Astrocyte (in vitro differentiated cells and primary cell): ENCODE data around the gene TAF11.

Experiments used
- EZH2 ChIP-seq: IDR thresholded peaks from 2 replicates; pipeline ENCODE4 v1.6.1; 2012; ENCODE audit warnings: mild to moderate bottlenecking, low read length, inconsistent platforms; ENCODE audit not compliant: insufficient read depth
- TF ChIP-seq, protein P1 (sequence below): IDR thresholded peaks from 2 replicates; pipeline ENCODE4 v1.5.1; 2011; ENCODE audit warnings: low read depth, mild to moderate bottlenecking, inconsistent platforms, low read length, moderate library complexity; ENCODE audit not compliant: insufficient read depth

DNA sequence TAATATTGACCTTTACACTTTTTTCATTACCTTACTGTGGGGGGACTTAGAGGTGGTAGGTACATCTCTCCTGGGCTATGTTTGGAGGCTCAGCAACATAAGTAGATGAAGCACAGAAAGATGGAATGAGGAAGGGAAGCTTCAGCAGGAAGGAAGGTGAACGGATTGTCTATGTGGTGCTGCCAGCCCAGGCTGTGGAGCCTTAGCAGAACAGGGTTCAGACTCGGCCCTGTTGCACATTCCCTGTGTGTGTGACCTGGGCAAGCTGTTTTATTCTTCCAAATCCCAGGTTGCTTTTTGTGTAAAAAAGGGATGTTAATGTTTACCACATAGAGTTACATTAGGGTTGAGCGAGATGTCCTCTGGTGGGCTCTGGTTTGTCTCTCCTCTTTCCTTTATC, 42.4 kb upstream of the TAF11 start:
- TF ChIP-seq, protein P1, sequence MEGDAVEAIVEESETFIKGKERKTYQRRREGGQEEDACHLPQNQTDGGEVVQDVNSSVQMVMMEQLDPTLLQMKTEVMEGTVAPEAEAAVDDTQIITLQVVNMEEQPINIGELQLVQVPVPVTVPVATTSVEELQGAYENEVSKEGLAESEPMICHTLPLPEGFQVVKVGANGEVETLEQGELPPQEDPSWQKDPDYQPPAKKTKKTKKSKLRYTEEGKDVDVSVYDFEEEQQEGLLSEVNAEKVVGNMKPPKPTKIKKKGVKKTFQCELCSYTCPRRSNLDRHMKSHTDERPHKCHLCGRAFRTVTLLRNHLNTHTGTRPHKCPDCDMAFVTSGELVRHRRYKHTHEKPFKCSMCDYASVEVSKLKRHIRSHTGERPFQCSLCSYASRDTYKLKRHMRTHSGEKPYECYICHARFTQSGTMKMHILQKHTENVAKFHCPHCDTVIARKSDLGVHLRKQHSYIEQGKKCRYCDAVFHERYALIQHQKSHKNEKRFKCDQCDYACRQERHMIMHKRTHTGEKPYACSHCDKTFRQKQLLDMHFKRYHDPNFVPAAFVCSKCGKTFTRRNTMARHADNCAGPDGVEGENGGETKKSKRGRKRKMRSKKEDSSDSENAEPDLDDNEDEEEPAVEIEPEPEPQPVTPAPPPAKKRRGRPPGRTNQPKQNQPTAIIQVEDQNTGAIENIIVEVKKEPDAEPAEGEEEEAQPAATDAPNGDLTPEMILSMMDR = no peak
- no peak for TF ChIP-seq EZH2
